Right atrium auricular region (tissue), 2 donors: ENCODE data around the gene FAM13C. TPM values are rescaled to one million over a fixed set of nuclear protein-coding genes. Genes with fewer than 3 reads are reported as not detected.

Experiments used
- DNase-seq: peaks from one replicate; pipeline ENCODE4 v3.0.0-alpha.2; 2019; ENCODE audit warnings: low spot score
- H3K27ac ChIP-seq, 2 donors: fragments of 200-600 bp; sonication (generic); 1 replicate in 1 of 2; 2 replicates in 1 of 2; pipeline ENCODE4 v1.5.1; 2016 to 2019
- H3K27me3 ChIP-seq, 2 donors: fragments of 200-600 bp; sonication (generic); one replicate each; pipeline versions ENCODE4 v1.5.1 to v1.6.0; 2017 to 2019
- H3K36me3 ChIP-seq: fragments of 200-600 bp; sonication (generic); one replicate; pipeline ENCODE4 v1.5.1; 2016
- H3K4me1 ChIP-seq, 2 donors: fragments of 200-600 bp; sonication (generic); one replicate each; pipeline versions ENCODE4 v1.5.1 to v1.6.0; 2017 to 2019
- H3K4me3 ChIP-seq, 2 donors: fragments of 200-600 bp; sonication (generic); 1 replicate in 1 of 2; 2 replicates in 1 of 2; pipeline ENCODE4 v1.5.1; 2017 to 2019; ENCODE audit warnings: mild to moderate bottlenecking in 1 of 2, moderate library complexity in 1 of 2
- H3K9me3 ChIP-seq, 2 donors: fragments of 200-600 bp; sonication (generic); one replicate each; pipeline ENCODE4 v1.5.1; 2019
- CTCF ChIP-seq, 2 donors: fragments of 200-600 bp; sonication (generic); IDR thresholded peaks; one replicate each; pipeline ENCODE4 v1.5.1; 2019; ENCODE audit warnings: antibody characterized with exemption in 2 of 2
- total RNA-seq, 2 donors: library from RNA; depleted of rRNA; stranded (reverse); fragments of >200 nt; gene quantifications; one replicate each; pipeline ENCODE4 v1.1.0, GENCODE V29; 2016

FAM13C gene
- total RNA-seq, 2 donors from 2014 or later: 3.8 to 4.4 TPM

DNA sequence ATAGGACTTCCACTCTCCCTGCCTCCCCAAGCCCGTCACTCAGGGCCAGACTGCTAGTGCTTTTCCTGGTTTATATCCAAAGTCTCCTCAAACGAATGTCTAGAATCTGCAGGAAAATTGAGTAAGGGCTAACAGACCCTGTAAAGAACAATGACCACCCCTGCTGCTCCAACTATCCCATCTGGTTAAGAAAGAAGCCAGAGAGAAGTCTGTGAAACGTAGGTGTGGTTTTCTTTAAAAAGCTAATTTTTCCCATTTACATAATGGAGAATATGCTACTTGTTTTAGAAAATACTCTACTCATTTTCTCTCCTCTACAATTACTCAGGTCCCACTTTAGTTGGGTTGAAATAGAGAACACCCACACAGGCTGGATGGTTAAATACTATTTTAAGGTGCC, 72.5 kb downstream of the FAM13C start:
- no peak for TF ChIP-seq CTCF (IDR thresholded peaks at IDR 0.05)

GRCh38 chr10:59287587-59288255, 74.6 kb downstream of the FAM13C start:
- Histone ChIP-seq H3K4me3 (no peak overlapping the region), H3K27me3 (no peaks in the 10 kb centered on the region), H3K36me3 (no peaks in the 10 kb centered on the region), H3K9me3 (no peaks in the 10 kb centered on the region), H3K27ac (no peak overlapping the region), H3K4me1 (no peaks in the 10 kb centered on the region)
- no peak for DNase-seq
- TF ChIP-seq CTCF (IDR thresholded peaks at IDR 0.05): no peak

More for the DNA sequence above, 72.5 kb downstream of the FAM13C start:
- no peaks in the 10 kb centered on the region for H3K36me3 ChIP-seq
- H3K27me3 ChIP-seq: no peaks in the 10 kb centered on the region
- H3K4me3 ChIP-seq: no peak overlapping the region
- no peaks in the 10 kb centered on the region for H3K9me3 ChIP-seq
- peaks cover 0 to 5% of the 10 kb centered on the region in 2 donors for H3K4me1 ChIP-seq
- DNase-seq: no peak
- H3K27ac ChIP-seq: no peak overlapping the region

DNA sequence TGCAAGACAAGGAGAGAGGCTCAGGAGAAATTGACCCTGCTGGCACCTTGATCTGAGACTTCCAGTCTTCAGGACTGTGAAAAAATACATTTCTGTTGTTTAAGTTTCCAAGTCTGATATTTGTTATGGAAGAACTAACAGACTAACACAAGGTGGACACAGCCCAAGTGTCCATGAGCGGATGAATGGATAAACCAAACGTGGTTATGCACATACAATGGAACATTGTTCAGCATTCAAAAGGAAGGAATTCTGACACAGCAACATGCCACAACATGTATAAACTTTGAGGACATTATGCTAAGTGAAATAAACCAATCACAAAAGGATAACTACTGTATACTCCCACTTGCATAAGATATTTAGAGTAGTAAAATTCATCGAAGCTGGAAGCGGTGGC, 76.5 kb downstream of the FAM13C start:
- no peaks in the 10 kb centered on the region for H3K36me3 ChIP-seq
- no peak for TF ChIP-seq CTCF (IDR thresholded peaks at IDR 0.05)
- no peak for DNase-seq
- H3K4me3 ChIP-seq: no peak overlapping the region
- no peak overlapping the region for H3K27ac ChIP-seq
- no peaks in the 10 kb centered on the region for H3K9me3 ChIP-seq
- H3K4me1 ChIP-seq: no peaks in the 10 kb centered on the region
- H3K27me3 ChIP-seq: no peaks in the 10 kb centered on the region

GRCh38 chr10:59285073-59285472, 77.3 kb downstream of the FAM13C start:
- Histone ChIP-seq H3K4me1 (no peaks in the 10 kb centered on the region), H3K4me3 (no peak overlapping the region), H3K27ac (no peak overlapping the region), H3K36me3 (no peaks in the 10 kb centered on the region), H3K9me3 (no peaks in the 10 kb centered on the region), H3K27me3 (no peaks in the 10 kb centered on the region)
- no peak for TF ChIP-seq CTCF (IDR thresholded peaks at IDR 0.05)
- no peak for DNase-seq

- no peak overlapping the region for H3K27ac ChIP-seq
- no peak overlapping the region for H3K4me3 ChIP-seq
- H3K36me3 ChIP-seq: no peaks in the 10 kb centered on the region
- H3K27me3 ChIP-seq: no peaks in the 10 kb centered on the region
- no peaks in the 10 kb centered on the region for H3K4me1 ChIP-seq
- H3K9me3 ChIP-seq: no peaks in the 10 kb centered on the region
- DNase-seq: no peak
- TF ChIP-seq CTCF (IDR thresholded peaks at IDR 0.05): no peak
These were observed 78.0 kb downstream of the FAM13C start for GRCh38 chr10:59284118-59284975.
